HG03280 (cell line): ENCODE data around the gene TMEM183A.

Source experiments
- ATAC-seq: cut with Tn5 transposase; IDR thresholded peaks from one replicate; pipeline ENCODE4 v1.9.1; 2021; ENCODE audit warnings: mild to moderate bottlenecking, moderate library complexity; ENCODE audit not compliant: unreplicated experiment

Gene TMEM183A

DNA sequence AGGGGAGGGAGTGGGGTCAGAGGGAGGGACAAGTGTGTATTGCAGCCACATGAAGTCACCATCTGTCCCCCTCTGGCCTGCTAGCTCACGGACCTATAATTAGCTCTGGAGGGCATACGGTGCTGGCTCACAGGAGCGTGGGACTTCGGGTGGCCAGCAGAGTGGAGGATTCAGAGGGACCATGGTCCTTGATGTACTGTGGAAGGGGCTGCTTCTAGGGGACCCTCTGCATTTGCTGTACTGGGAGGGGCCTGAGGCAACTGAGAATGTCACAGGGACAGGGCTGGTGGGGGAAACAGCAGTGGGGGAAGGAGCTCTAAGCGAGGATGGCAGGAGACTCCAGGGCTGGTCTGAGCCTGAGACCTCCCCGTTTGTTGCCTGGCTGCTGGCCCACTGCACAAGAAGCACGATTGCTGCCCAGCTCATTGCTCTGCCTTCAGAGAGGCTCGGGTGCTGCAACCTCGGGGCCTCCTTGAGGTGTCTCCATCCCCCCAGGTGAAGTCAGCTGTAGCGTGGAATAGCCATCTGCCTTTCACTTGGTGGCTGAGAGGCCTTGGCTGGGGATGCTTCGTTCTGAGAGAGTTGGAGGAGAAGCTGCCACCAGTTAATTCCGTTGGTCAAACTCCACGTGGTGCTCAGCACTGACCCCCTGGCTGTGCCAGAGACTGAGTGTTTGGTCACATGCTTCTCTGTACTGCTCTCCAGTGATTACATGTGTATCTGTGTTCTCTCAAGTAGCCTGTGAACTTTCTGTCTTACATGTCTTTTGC is 21.8 kb downstream of the TMEM183A start:
- no peak for ATAC-seq

DNA sequence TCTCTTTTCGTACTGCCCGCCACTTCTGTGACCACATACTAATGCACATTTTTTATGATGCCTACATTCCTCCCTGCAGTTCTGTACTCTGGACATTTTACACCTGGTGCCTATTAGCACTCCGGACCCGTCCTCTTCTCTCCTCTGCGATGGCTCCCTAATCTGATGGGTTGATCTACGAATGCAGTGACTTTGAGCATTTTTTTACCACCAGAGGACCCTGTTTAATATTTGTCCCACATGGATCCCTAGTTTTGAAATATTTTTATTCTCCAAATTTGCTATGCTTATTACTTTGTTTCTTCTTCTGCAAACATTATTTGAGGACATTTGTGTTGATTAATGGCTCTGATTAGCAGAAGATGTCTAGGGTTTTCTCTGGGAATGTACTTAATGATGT is 24.3 kb downstream of the TMEM183A start:
- no peak for ATAC-seq

DNA sequence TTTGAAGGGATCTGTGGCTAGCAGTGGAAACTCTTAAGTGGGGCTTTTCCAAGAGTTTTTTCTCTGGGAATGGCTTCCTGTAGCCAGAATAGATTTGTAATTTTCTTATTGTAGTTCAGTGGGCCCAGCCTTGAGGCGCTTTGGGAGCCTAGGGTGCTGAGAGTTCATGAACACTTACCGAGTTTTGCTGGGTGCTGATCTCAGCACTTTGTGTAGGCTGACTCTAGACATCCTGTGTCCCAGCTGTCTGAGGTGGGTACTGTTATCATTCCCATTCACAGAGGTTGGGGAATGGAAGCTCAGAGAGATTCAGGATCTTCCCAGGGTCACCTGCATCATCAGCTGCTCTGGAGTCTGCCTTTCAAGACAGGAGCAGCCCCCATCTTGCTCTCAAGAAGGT is 26.1 kb downstream of the TMEM183A start:
- no peak for ATAC-seq

DNA sequence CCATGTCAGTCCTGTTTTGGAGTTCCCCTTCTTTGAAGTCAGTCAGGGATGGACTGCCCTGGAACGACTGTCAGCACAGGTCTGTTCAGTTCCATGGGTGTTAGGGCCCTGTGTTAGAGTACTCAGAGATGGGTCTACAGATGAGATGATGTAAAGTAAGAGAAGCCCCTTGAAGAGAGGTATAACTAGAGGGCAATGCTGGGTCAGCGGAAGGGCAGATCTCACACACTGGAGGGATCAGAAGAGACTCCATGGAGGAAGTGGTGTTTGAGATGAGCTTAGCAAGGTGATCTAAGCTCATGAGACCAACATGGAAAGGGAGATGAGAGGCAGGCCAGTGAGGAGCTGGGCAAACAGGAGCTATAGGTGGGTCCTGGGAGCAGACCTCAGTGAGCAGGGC is 26.7 kb downstream of the TMEM183A start:
- ATAC-seq, result no peak

DNA sequence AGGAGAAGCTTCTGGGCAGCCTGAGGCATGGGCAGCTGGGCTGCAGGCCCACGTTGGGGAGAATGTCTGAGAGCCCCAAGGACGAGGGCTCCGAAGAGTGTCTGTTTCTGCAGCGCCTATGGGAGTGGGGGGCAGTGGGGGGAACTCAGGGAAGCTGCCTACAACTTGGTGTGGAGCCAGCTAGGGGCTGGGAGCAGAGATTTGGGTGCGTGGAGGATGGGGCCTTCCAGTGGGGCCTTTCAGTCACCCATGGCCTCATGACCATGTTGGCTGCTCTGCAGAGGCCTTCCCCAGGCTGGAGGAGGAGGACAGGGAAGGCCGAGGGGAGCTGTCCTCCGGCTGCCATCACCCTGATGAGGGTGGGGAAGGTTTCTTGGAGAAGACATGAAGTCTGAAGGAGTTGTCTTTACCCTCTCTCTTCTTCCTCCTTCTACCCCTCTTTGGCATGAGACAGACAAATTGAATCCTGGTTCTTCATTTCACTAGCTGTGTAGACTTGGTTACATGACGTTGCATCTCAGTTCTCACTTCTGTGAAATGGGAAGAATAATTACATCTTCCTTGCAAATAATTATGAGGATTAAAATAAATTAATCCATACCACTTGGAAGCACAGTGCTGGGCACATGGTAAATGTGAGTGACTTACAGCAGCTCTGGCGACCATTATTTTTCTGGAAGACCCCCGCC is 27.4 kb downstream of the TMEM183A start:
- no peak for ATAC-seq

DNA sequence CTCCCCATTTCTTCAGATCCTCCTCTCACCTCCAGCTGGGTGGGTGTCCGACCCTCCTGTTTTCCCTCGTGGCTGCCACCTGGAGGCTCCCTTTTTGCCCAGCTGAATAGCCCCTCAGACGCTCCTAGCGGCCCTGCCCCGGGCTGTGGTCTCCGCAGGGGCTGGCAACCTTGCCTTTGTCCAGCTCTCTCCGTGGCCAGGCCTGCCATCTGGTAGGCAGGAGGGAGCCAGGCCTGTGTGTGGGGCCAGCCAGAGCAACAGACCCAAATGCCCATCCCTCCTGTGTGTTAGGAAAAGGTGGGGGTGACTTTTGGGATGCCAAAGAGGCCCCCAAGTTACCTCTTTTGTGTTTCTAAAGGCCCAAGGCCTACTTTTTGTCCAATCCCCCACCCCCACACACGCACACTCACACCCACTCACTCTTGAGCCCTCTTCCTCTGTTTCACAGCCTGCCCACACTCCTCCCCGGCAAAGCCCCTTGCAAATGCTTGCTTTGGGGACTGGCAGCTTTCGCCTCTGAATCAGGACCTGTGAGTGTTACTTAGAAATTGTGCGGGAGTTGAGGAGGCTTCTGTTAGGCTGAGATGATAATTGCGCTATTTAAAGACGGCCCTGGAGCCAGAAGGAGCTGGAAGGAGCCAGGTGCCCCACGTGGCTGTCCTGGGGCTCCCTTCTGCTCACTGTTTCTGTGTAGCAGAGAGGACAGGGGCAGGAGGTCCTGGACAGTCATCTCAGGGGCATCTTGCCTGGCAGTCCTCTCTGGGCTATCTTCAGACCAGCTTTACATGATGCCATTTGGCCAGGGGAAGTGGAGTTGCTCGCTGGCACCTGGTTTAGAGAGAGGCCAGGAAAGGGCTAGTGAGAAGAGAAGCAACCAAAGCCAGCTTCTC is 28.2 kb downstream of the TMEM183A start:
- ATAC-seq, result no peak

DNA sequence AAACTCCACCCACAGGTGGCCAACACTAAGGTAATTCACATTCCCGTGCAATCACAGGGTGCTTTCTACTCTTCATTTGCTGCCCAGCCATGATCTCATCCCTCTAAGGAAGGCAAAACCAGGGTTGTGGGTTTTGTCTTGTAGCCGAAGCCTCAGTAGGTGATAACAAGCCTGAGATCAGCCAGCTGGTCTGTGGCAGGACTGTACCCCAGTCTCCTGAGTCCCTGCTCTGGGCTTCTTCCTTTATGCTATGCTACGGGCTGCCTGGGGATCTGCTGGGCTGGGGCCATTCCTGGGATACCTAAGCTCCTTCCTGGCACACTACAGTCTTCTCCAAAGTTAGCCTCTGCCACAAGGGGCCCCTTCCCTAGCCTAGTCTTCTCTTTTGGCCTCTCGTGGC is 29.0 kb downstream of the TMEM183A start:
- ATAC-seq, result no peak

DNA sequence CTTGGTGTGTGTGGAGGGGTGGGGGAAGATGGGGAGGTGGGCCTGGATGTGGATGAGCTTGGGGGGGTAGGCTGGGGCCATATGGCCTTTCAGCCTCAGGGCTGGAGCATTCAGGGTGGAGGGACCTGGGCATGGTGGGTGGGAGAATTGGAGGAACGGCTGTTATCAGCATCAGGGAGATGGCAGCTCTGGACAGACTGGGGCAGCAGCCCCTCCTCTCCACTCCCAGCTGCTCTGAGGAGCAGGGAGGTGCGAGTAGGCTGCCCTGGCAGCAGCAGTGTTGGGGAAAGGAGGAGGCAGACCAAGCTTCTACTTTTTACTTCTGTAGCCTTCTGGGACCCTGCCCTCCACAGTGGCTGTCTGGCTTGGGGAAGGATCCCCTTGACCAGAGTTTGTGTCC is 29.4 kb downstream of the TMEM183A start:
- no peak for ATAC-seq

DNA sequence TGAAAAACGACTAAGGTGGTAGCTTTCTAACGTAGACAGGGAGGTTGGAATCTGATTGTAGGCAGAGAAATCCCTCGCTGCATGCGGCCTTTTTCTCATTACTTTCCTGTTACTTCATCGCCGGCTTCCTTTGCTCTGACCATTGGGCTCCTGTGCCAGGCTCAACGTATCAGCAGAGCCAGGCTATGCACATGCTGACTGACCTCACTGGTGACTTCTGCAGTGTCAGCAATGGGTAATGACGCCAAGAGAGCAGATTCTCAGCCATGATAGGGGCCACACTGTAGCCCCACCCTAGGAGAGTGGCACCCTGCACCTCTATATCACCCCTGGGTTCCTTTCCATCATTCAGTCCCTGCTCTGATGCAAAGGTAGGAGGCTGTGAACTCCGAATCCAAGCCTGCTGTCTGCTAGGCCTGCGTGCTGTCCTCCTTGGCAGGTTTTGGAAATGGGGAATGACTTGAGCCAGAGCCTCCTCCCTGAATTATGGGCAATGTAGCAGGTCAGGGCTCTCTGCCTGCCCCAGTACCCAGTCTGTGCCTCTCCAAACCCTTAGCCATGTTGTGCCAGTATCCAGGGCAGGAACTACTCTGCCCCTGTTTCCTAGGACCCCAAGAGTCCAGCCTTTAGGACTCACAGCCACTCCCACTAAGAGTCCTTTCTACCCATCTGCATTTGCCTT is 30.5 kb downstream of the TMEM183A start:
- no peak for ATAC-seq

DNA sequence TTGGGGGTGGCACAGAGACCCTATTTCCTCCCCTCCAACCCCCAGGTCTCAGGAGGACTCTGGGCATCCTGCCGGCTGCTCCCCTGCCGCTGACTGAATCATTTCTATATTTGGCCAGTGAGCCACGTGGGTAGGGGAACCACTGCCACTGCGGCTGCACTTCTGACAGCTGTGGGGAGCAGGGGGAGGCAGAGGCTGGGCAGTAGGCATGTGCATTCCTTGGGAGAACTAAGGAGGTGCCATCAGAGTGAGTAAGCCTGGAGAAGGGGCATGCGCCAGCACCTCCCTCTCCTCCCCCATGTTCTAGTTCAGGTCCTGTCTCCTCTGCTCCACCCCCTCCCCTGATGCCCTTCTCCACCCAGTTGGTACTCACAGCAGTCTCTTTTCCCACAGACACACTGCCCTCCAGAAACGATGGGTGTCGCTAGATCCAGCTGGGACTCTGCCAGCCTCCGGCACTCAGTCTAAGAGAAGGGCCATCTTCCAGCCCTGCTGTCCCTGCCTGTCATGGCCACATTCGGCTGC is 31.1 kb downstream of the TMEM183A start:
- ATAC-seq, result no peak

DNA sequence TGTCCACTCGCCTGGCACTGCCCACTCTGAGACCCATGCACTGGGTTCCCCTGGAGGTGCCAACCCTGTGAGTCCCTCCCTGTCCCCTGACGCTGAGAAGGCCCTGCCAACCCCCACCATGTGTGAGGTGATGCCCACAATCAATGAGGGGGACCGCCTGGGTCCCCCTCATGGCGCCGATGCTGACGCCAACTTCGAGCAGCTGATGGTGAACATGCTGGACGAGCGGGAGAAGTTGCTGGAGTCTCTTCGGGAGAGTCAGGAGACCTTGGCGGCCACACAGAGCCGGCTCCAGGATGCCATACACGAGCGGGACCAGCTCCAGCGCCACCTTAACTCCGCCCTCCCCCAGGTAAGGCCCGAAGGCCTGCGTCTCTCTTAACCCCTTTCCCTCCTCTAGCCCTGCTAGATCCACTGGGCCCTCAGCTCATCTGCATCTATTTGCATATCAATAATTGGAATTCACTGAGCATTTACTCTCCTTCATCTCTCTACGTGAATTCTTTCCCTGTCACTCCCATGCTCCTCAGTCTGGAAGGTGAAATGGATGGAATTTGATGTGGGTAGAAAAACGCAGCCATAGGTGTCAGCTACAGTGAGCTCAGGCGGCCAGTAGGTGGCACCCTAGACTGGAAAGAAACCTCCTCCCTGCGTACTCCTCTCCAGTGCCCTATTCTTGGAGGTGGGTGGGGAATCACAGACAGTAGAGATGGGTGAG is 31.9 kb downstream of the TMEM183A start:
- ATAC-seq, result no peak

DNA sequence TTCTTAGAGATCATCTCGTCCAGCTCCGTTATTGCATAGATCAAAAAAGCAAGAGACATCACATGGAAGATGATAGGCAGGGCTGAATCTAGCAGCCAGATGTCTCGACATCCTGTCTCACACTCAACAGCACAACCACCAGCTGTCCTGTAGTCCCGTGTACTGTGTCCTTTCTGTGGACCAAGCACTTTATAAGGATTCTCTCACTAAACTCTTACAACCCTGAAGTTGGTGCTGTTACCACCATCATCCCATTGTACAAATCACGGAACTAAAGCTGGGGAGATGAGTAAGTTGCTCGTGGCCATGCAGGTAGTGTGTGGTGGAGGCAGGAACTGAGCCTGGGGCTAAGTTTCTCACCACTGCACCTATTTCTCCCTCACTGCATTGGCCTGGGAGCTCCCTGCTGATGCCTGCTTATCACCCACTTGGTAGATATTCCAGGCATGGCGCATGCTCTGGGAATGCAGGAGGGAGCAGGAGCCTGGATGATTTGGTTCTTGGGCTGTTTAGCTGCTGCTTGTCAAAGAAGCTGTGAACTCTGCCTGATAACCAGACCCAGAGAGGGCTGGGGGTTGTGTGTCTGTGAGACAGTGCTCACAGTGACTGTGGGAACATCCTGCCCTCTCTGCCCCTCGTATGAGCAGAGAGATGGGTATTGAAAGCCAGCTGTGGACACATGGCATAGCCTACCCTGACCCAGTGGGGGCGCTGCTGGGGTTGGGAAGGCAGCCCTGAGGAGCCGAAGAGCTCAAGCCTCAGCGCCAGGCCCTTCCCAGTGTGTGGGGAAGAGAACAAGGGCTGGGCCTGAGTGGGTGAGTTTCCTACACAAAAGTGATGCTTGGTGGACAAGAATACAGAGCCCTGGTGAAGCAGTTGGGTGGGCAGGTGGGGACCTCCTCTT is 32.7 kb downstream of the TMEM183A start:
- ATAC-seq, result no peak

DNA sequence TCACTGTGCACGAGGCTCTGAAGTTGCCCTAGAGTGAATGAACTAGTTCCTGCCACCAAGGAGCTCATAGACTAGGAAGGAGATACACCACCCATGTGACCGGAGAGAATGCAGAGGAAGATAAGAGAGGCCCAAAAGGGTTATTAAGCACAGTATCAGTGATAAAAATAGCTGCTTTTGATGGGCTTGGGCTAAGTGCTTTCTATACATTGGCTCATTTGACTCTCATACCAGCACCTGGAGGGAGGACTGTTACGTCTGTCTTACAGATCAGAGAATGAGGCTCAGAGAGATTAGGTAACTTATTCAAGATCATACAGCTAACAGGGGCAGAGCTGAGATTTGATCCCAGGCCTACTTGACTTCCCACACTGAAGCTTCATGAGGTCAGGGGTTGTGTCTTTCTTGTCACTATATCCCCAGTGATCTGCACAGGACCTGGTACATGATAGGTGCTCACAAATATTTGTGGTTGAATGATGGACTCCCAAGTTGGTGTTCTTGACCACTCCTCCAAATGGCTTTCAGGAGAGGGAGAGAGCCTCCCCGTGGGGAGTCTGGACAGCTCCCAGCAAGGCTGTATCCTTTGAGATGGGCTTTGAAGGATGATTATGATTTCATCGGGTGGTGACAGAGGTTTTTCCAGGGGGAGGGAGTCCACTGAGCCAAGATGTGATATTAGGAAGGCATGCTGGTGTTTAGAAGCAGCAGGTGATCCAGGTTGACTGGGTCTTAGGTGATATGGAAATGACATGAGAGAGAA is 33.5 kb downstream of the TMEM183A start:
- ATAC-seq, result no peak

DNA sequence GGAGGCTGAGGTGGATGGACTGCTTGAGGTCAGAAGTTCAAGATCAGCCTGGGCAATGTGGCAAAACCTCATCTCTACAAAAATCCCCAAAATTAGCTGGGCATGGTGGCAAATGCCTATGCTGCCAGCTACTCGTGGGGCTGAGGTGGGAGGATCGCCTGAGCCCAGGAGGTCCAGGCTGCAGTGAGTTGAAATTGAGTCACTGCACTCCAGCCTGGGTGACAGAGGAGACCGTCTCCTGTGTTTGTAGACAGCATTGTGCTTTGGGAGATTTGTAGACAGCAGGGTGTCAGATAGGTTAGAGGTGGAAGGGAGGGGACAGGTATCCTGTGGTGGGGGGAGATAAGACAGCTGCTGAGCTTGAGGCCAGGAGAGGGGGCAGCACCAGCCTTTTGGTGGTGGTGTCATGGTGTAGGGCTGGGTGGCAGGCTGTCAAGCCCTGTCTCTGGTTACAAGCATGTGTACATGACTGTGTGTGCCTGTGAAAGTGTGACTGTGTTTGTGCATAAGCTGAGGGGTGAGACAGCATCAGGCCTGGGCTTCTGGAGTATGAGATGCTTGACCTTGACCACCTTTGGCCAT is 34.3 kb downstream of the TMEM183A start:
- no peak for ATAC-seq

DNA sequence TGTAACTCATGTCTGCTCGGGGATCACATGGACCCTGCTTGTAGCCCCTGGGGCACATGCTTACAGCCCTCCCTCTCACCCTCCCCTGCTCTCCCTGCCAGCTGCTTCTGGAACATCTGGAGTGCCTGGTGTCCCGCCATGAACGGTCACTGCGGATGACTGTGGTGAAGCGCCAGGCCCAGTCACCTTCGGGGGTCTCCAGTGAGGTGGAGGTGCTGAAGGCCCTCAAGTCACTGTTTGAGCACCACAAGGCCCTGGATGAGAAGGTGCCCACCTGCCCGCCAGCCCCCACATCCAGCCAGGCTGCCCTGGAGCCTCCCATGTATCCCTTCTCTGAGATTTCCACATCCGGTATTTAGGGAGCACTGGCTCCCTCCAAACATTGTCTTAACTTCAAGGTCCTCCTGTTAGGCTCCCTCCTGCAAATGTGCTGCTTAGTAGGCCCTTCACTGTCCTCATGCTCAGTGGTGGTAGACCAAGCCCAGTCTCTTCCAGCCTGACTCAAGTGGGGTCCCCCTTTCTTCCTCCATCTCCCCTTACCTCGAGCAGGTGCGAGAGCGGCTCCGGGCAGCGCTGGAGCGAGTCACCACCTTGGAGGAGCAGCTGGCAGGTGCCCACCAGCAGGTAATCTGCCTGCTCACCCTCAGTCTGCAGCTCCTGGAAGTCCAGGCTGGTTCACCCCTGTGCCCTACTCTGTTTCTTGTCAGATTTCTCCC is 36.8 kb downstream of the TMEM183A start:
- ATAC-seq, result no peak

DNA sequence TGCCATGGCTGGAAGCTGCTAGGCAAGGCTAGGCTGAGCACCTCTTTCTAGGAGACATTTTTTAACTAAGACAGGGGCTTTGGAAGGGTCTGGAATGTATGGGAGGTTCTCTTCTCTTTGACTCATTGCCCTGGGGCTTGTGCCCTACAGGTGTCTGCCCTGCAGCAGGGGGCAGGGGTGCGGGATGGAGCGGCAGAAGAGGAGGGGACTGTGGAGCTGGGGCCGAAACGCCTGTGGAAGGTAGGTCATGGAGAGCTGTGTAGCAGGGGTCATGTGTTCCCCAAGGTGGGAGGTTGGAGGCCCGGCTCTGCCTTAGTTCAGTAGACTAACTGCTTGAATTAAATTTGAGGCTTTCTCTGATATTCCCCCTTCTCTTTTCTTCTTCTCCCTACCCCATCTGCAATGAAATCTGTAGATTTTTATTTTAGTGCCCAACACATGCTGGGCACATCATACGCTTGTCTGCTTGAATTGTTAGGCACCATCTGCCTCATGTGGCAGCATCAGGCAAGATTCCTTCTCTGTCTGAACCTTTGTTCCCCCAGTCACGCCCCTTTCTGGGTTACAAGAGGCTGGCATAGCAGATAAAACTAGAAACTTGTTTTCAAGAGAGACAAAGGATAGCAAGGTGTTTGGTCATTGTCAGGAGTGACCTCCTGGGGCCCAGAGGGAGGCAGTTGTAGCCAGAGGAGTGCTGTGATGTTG is 37.5 kb downstream of the TMEM183A start:
- ATAC-seq, result no peak

DNA sequence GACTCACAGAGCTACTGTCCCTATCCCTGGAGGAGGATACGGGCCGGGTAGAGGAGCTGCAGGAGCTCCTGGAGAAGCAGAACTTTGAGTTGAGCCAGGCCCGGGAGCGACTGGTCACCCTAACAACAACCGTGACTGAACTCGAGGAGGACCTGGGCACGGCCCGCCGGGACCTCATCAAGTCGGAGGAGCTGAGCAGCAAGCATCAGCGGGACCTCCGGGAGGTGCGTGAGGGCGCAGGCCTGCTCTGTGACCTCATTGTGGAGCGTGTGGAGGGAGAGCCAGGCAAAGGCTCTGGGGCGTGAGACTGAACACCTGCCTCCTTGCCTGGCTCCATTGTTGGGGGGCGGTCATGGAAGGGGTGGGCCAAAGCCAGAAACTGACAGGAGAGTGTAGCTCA is 38.2 kb downstream of the TMEM183A start:
- ATAC-seq, result no peak
